HCT116 (cell line): ENCODE measurements around the gene PRAMEF12. TPM values are rescaled to one million over a fixed set of nuclear protein-coding genes. Genes with fewer than 3 reads are reported as not detected.

Experiments used
- ATAC-seq: fragments of 200-7000 bp; cut with Tn5 transposase; 2 replicates; pipeline ENCODE4 v1.9.1; 2020; ENCODE audit warnings: mild to moderate bottlenecking, moderate library complexity
- BruUV-seq: library from RNA; stranded (reverse); fragments of 400-500 nt; replicated peaks from 2 replicates; lab custom pipeline; 2021; lab: Mats Ljungman, UMichigan
- CTCF ChIA-PET: fragments of 300-600 bp; sonication (Branson Sonifier 250); formaldehyde crosslinking; loops from one replicate; lab custom pipeline; 2021; ENCODE audit warnings: antibody characterized with exemption; lab: Charles Lee
- POLR2A ChIA-PET: fragments of 300-600, 350-600 bp; sonication (Branson Sonifier 250); formaldehyde crosslinking; loops from one replicate; lab custom pipeline; 2021; ENCODE audit warnings: antibody characterized with exemption; lab: Charles Lee
- RAD21 ChIA-PET, 2 experiments: fragments of 300-600 bp; sonication (Branson Sonifier 250); formaldehyde crosslinking; loops; one replicate each; lab custom pipeline; 2023; ENCODE audit warnings: low total read pairs in 2 of 2; ENCODE audit not compliant: uncharacterized antibody in 2 of 2, unreplicated experiment in 2 of 2, low non-redundant PET in 1 of 2; lab: Charles Lee
- DNase-seq: peaks from one replicate; pipeline ENCODE4 v3.0.0-alpha.2; 2010; ENCODE audit warnings: low read depth, low spot score
- H2AFZ ChIP-seq: fragments of 200-600 bp; shearing (Covaris generic), sonication (generic); 2 replicates; pipeline ENCODE4 v1.6.1; 2017; ENCODE audit warnings: low read depth, mixed run types, mixed read lengths, antibody characterized with exemption, low read length; ENCODE audit not compliant: poor library complexity, severe bottlenecking
- H3K27ac ChIP-seq: 2 replicates; pipeline ENCODE4 v1.5.1; 2012; ENCODE audit warnings: low read depth, low read length
- H3K27me3 ChIP-seq: fragments of 200-600 bp; sonication (generic); 2 replicates; pipeline ENCODE4 v1.6.1; 2016; ENCODE audit warnings: mixed run types, low read length, mixed read lengths; ENCODE audit not compliant: insufficient read depth
- H3K36me3 ChIP-seq, 2 experiments: fragments of 200-500 bp in 1 of 2; fragments of 200-600 bp in 1 of 2; sonication (Bioruptor generic) in 1 of 2; sonication (generic) in 1 of 2; 2 replicates each; pipeline versions ENCODE4 v1.5.1 to v1.6.1; 2014 to 2016; ENCODE audit warnings: low read length in 2 of 2, inconsistent platforms in 1 of 2, mixed read lengths in 1 of 2, mixed run types in 1 of 2; ENCODE audit not compliant: insufficient read depth in 2 of 2, control insufficient read depth in 1 of 2
- H3K4me1 ChIP-seq, 2 experiments: fragments of 200-600 bp in 1 of 2; sonication (generic) in 1 of 2; 2 replicates each; pipeline versions ENCODE4 v1.5.1 to v1.6.1; 2012 to 2017; ENCODE audit warnings: low read length in 2 of 2, inconsistent platforms in 1 of 2, mild to moderate bottlenecking in 1 of 2, mixed read lengths in 1 of 2, mixed run types in 1 of 2, moderate library complexity in 1 of 2; ENCODE audit not compliant: insufficient read depth in 2 of 2, control insufficient read depth in 1 of 2
- H3K4me2 ChIP-seq: fragments of 200-600 bp; sonication (generic); 2 replicates; pipeline ENCODE4 v1.6.1; 2017; ENCODE audit warnings: mixed run types, low read length, mixed read lengths
- H3K4me3 ChIP-seq, 2 experiments: fragments of 200-600 bp in 1 of 2; sonication (generic) in 1 of 2; replicated peaks in 1 of 2; 2 replicates each; pipeline ENCODE4 v1.5.1; 2011 to 2016; ENCODE audit warnings: low read length in 2 of 2, control low read depth in 1 of 2, low read depth in 1 of 2, mild to moderate bottlenecking in 1 of 2, mixed read lengths in 1 of 2, mixed run types in 1 of 2
- H3K79me2 ChIP-seq: fragments of 200-600 bp; sonication (generic); 2 replicates; pipeline ENCODE4 v1.6.1; 2017; ENCODE audit warnings: mild to moderate bottlenecking, mixed run types, low read length, moderate library complexity, mixed read lengths; ENCODE audit not compliant: insufficient read depth
- H3K9ac ChIP-seq: fragments of 200-600 bp; sonication (generic); 2 replicates; pipeline ENCODE4 v1.6.1; 2016; ENCODE audit warnings: low read length, mixed read lengths
- H3K9me2 ChIP-seq: fragments of 200-600 bp; sonication (generic), shearing (Covaris generic); 2 replicates; pipeline ENCODE4 v1.6.1; 2017; ENCODE audit warnings: mixed run types, mild to moderate bottlenecking, moderate library complexity; ENCODE audit not compliant: insufficient read depth
- H3K9me3 ChIP-seq, 2 experiments: fragments of 200-500 bp in 1 of 2; fragments of 200-600 bp in 1 of 2; sonication (Bioruptor generic) in 1 of 2; sonication (generic) in 1 of 2; 2 replicates each; pipeline ENCODE4 v1.6.1; 2014 to 2017; ENCODE audit warnings: low read length in 2 of 2, mixed read lengths in 2 of 2, inconsistent platforms in 1 of 2, low read depth in 1 of 2, mild to moderate bottlenecking in 1 of 2, mixed run types in 1 of 2, moderate library complexity in 1 of 2; ENCODE audit not compliant: control insufficient read depth in 1 of 2, insufficient read depth in 1 of 2
- H4K20me1 ChIP-seq: fragments of 200-600 bp; sonication (generic), shearing (Covaris generic); 2 replicates; pipeline ENCODE4 v1.6.1; 2017; ENCODE audit warnings: mixed run types, mild to moderate bottlenecking, moderate library complexity; ENCODE audit not compliant: insufficient read depth
- CTCF ChIP-seq, 3 experiments: fragments of 200-600 bp in 1 of 3; sonication (generic) in 1 of 3; IDR thresholded peaks in 2 of 3; conservative IDR thresholded peaks in 1 of 3; 2 replicates each; pipeline ENCODE4 v1.5.1; 2012 to 2017; ENCODE audit warnings: low read depth in 2 of 3, low read length in 2 of 3, antibody characterized with exemption in 1 of 3, borderline replicate concordance in 1 of 3, control low read depth in 1 of 3, mild to moderate bottlenecking in 1 of 3, mixed read lengths in 1 of 3, mixed run types in 1 of 3, moderate library complexity in 1 of 3; ENCODE audit not compliant: insufficient read depth in 1 of 3
- EZH2 ChIP-seq: fragments of 200-600 bp; sonication (generic); IDR thresholded peaks from 2 replicates; pipeline ENCODE4 v1.6.1; 2017; ENCODE audit warnings: antibody characterized with exemption, mixed run types
- MAX ChIP-seq: IDR thresholded peaks from 2 replicates; pipeline ENCODE4 v1.6.1; 2012
- REST ChIP-seq: IDR thresholded peaks from 2 replicates; pipeline ENCODE4 v1.6.1; 2012; ENCODE audit warnings: low read depth
- SRF ChIP-seq: IDR thresholded peaks from 2 replicates; pipeline ENCODE4 v1.6.1; 2012; ENCODE audit warnings: low read depth
- YY1 ChIP-seq: IDR thresholded peaks from 2 replicates; pipeline ENCODE4 v1.6.1; 2011; ENCODE audit warnings: low read length, low read depth, moderate library complexity, mild to moderate bottlenecking; ENCODE audit not compliant: insufficient replicate concordance; ENCODE audit errors: extremely low read depth
- intact Hi-C: fragments of 100-400 bp; cut with micrococcal nuclease; formaldehyde crosslinking; loops from 2 replicates; pipeline ENCODE4 v1.10.0; 2022
- total RNA-seq: library from RNA; stranded (reverse); gene quantifications from one replicate; pipeline ENCODE4 v1.2.1, GENCODE V29; 2021; ENCODE audit not compliant: unreplicated experiment

PRAMEF12 gene
- total RNA-seq, 1 experiment from 2014 or later = not detected

- BruUV-seq = no TSS peak
- ChIA-PET POLR2A (no interaction called here), RAD21 (no interaction called here), CTCF (no interaction called here)
- Histone ChIP-seq H3K9me3 (peaks cover 0 to 2% of the 10 kb centered on the region in 2 experiments; a peak in 2 of 4 replicates), H3K79me2 (no peaks in the 10 kb centered on the region), H3K4me2 (no peak overlapping the region), H3K27ac (no peak overlapping the region), H3K4me1 (no peaks in the 10 kb centered on the region), H3K9ac (no peak overlapping the region), H3K4me3 (no peak overlapping the region), H4K20me1 (no peaks in the 10 kb centered on the region), H3K27me3 (peaks cover 22% of the 10 kb centered on the region), H3K36me3 (no peaks in the 10 kb centered on the region), H3K9me2 (no peaks in the 10 kb centered on the region), H2AFZ (no peak overlapping the region)
- TF ChIP-seq EZH2 = no peak
- TF ChIP-seq YY1 = no peak
- TF ChIP-seq CTCF (IDR thresholded peaks at IDR 0.05 in 2 of 3, conservative IDR thresholded peaks at IDR 0.05 in 1 of 3; ENCODE audit: borderline replicate concordance in 1 of 3, insufficient read depth in 1 of 3, low read depth in 2 of 3, low read length in 2 of 3) = no peak
- TF ChIP-seq MAX = no peak
- TF ChIP-seq SRF = no peak
- no peak for TF ChIP-seq REST
- no peak for DNase-seq
- intact Hi-C loops = no loop called here
- no peak for ATAC-seq
These were observed 38.9 kb upstream of the PRAMEF12 start for GRCh38 chr1:12734651-12735050.
